ENCODE measurements around the gene KCNT1.
A peak's percentile ranks its signal among the peaks of the same experiment; 100 is the strongest.

Gene KCNT1

GRCh38 chr9:135768516-135769218 is 66.7 kb downstream of the KCNT1 start:
- no peak for DNase-seq (ENCODE audit: low spot score)

- DNase-seq (ENCODE audit: low spot score): no peak
These were observed 67.7 kb downstream of the KCNT1 start for GRCh38 chr9:135769489-135770202.

- DNase-seq (ENCODE audit: low spot score): no peak
These were observed 68.2 kb downstream of the KCNT1 start for GRCh38 chr9:135770203-135770535.

- DNase-seq (ENCODE audit: low spot score): no peak
These were observed 68.8 kb downstream of the KCNT1 start for GRCh38 chr9:135770771-135771170.

GRCh38 chr9:135771401-135772051 is 69.5 kb downstream of the KCNT1 start:
- no peak for DNase-seq (ENCODE audit: low spot score)

GRCh38 chr9:135772056-135772646 is 70.2 kb downstream of the KCNT1 start:
- DNase-seq (ENCODE audit: low spot score): peak; percentile 35

- DNase-seq (ENCODE audit: low spot score): no peak
These were observed 70.9 kb downstream of the KCNT1 start for GRCh38 chr9:135772702-135773493.

GRCh38 chr9:135773530-135774238 is 71.7 kb downstream of the KCNT1 start:
- peak; percentile 15 for DNase-seq (ENCODE audit: low spot score)

- DNase-seq (ENCODE audit: low spot score): peak; percentile 17
These were observed 72.3 kb downstream of the KCNT1 start for GRCh38 chr9:135774239-135774747.

- no peak for DNase-seq (ENCODE audit: low spot score)
These were observed 73.0 kb downstream of the KCNT1 start for GRCh38 chr9:135774794-135775525.

- no peak for DNase-seq (ENCODE audit: low spot score)
These were observed 73.9 kb downstream of the KCNT1 start for GRCh38 chr9:135775911-135776310.

- DNase-seq (ENCODE audit: low spot score): peak; percentile 14
These were observed 75.1 kb downstream of the KCNT1 start for GRCh38 chr9:135776893-135777622.

GRCh38 chr9:135777623-135778177 is 75.7 kb downstream of the KCNT1 start:
- no peak for DNase-seq (ENCODE audit: low spot score)

GRCh38 chr9:135778421-135778820 is 76.4 kb downstream of the KCNT1 start:
- no peak for DNase-seq (ENCODE audit: low spot score)

- no peak for DNase-seq (ENCODE audit: low spot score)
These were observed 77.6 kb downstream of the KCNT1 start for GRCh38 chr9:135779571-135779970.

- no peak for DNase-seq (ENCODE audit: low spot score)
These were observed 78.1 kb downstream of the KCNT1 start for GRCh38 chr9:135780086-135780485.

GRCh38 chr9:135780626-135781025 is 78.6 kb downstream of the KCNT1 start:
- DNase-seq (ENCODE audit: low spot score): no peak

GRCh38 chr9:135782946-135783345 is 81.0 kb downstream of the KCNT1 start:
- DNase-seq (ENCODE audit: low spot score): no peak

GRCh38 chr9:135783540-135784245 is 81.7 kb downstream of the KCNT1 start:
- DNase-seq (ENCODE audit: low spot score): no peak

Measured in NAMALWA (cell line).